Duodenal mucosa (tissue), 2 donors: ENCODE measurements around the gene RYR3.

Experiments used
- H3K27ac ChIP-seq: one replicate; pipeline ENCODE4 v1.7.0; 2013; ENCODE audit warnings: low read depth, low read length
- H3K27me3 ChIP-seq, 2 donors: one replicate each; pipeline ENCODE4 v1.7.0; 2013; ENCODE audit warnings: low read length in 2 of 2, control low read depth in 1 of 2; ENCODE audit not compliant: insufficient read depth in 2 of 2, control insufficient read depth in 1 of 2
- H3K36me3 ChIP-seq, 2 donors: one replicate each; pipeline ENCODE4 v1.7.0; 2013; ENCODE audit warnings: low read length in 2 of 2, control low read depth in 1 of 2; ENCODE audit not compliant: insufficient read depth in 2 of 2, control insufficient read depth in 1 of 2
- H3K4me1 ChIP-seq, 2 donors: one replicate each; pipeline ENCODE4 v1.7.0; 2013; ENCODE audit warnings: low read length in 2 of 2, control low read depth in 1 of 2; ENCODE audit not compliant: insufficient read depth in 2 of 2, control insufficient read depth in 1 of 2
- H3K4me3 ChIP-seq, 2 donors: one replicate each; pipeline ENCODE4 v1.7.0; 2013; ENCODE audit warnings: low read length in 2 of 2, low read depth in 1 of 2
- H3K9ac ChIP-seq, 2 donors: one replicate each; pipeline ENCODE4 v1.7.0; 2013; ENCODE audit warnings: low read length in 2 of 2, low read depth in 1 of 2
- H3K9me3 ChIP-seq, 2 donors: one replicate each; pipeline ENCODE4 v1.7.0; 2013; ENCODE audit warnings: low read length in 2 of 2, control low read depth in 1 of 2; ENCODE audit not compliant: control insufficient read depth in 1 of 2

The RYR3 gene

DNA sequence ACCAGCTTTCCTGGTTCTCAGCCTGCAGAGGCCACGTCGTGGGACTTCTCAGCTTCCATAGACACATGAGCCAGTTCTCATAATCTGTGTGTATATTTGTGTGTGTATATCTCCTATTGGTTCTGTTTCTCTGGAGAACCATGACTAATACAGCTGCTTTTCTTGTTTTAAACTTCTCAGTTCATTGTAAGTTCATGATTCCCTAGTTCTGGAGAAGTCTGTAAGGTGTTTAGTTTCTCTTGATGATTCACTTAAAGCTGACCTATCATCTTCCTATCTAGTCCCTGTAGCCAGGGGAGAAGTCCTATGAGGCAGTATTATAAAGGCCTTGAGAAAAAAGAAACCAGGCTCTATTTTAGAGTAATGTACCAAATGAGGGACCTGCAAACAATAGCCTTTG is 147.7 kb downstream of the RYR3 start:
- no peaks in the 10 kb centered on the region for H3K36me3 ChIP-seq
- no peaks in the 10 kb centered on the region for H3K9me3 ChIP-seq
- H3K27ac ChIP-seq, result no peak overlapping the region
- H3K4me3 ChIP-seq, result no peak overlapping the region
- no peak overlapping the region for H3K9ac ChIP-seq
- H3K27me3 ChIP-seq, result no peaks in the 10 kb centered on the region
- H3K4me1 ChIP-seq, result no peaks in the 10 kb centered on the region

DNA sequence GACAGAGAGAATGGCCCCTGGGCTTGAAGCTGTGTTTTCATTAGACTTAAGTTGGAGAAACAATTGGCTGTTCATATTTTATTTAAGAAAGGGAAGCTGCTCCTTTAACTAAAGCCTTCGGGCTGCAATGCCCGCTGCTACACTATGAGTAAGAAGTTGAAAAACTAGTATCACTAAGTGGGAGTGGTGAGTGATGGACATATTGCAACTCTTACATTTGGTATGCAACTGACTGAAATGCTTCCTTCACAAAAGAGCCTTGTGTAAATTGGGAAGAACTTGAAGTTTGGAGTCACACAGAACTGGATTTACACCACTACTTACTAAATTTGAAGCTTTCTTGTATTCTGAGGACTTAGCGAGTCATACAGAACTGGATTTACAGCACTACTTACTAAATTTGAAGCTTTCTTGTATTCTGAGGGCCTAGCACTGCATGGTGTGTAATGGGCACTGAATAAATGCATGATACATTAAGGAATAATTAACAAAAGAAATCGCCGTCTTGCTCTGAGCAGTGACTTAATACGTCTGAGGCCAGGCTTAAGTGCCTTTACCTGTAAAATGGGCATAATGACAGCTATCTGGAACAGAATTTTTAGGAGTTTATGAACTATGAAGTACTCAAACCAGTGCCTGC is 149.5 kb downstream of the RYR3 start:
- no peak overlapping the region for H3K27ac ChIP-seq
- H3K9me3 ChIP-seq, result no peaks in the 10 kb centered on the region
- no peaks in the 10 kb centered on the region for H3K36me3 ChIP-seq
- H3K9ac ChIP-seq, result no peak overlapping the region
- no peak overlapping the region for H3K4me3 ChIP-seq
- H3K4me1 ChIP-seq, result no peaks in the 10 kb centered on the region
- no peaks in the 10 kb centered on the region for H3K27me3 ChIP-seq

- no peaks in the 10 kb centered on the region for H3K4me1 ChIP-seq
These were observed 150.9 kb downstream of the RYR3 start for GRCh38 chr15:33461671-33462070.

GRCh38 chr15:33467146-33467815 is 156.5 kb downstream of the RYR3 start:
- H3K27me3 ChIP-seq, result no peaks in the 10 kb centered on the region
- H3K27ac ChIP-seq, result no peak overlapping the region
- no peak overlapping the region for H3K9ac ChIP-seq
- no peaks in the 10 kb centered on the region for H3K4me1 ChIP-seq
- H3K9me3 ChIP-seq, result no peaks in the 10 kb centered on the region
- no peak overlapping the region for H3K4me3 ChIP-seq
- H3K36me3 ChIP-seq, result no peaks in the 10 kb centered on the region

More at GRCh38 chr15:33461671-33462070, 150.9 kb downstream of the RYR3 start:
- no peak overlapping the region for H3K27ac ChIP-seq
- no peaks in the 10 kb centered on the region for H3K9me3 ChIP-seq
- H3K9ac ChIP-seq, result no peak overlapping the region
- H3K4me3 ChIP-seq, result no peak overlapping the region
- no peaks in the 10 kb centered on the region for H3K36me3 ChIP-seq
- no peaks in the 10 kb centered on the region for H3K27me3 ChIP-seq

- Histone ChIP-seq H3K9me3 (no peaks in the 10 kb centered on the region), H3K27me3 (no peaks in the 10 kb centered on the region), H3K4me3 (no peak overlapping the region), H3K9ac (no peak overlapping the region), H3K4me1 (no peaks in the 10 kb centered on the region), H3K36me3 (no peaks in the 10 kb centered on the region), H3K27ac (no peak overlapping the region)
These were observed 157.0 kb downstream of the RYR3 start for GRCh38 chr15:33467816-33468163.

GRCh38 chr15:33468740-33469139 is 158.0 kb downstream of the RYR3 start:
- Histone ChIP-seq H3K4me1 (no peaks in the 10 kb centered on the region), H3K27ac (no peak overlapping the region), H3K27me3 (no peaks in the 10 kb centered on the region), H3K4me3 (no peak overlapping the region), H3K9ac (no peak overlapping the region), H3K36me3 (no peaks in the 10 kb centered on the region), H3K9me3 (no peaks in the 10 kb centered on the region)

- no peaks in the 10 kb centered on the region for H3K36me3 ChIP-seq
- no peak overlapping the region for H3K9ac ChIP-seq
- H3K4me3 ChIP-seq, result no peak overlapping the region
- no peak overlapping the region for H3K27ac ChIP-seq
- H3K27me3 ChIP-seq, result no peaks in the 10 kb centered on the region
- no peaks in the 10 kb centered on the region for H3K9me3 ChIP-seq
- H3K4me1 ChIP-seq, result no peaks in the 10 kb centered on the region
These were observed 162.2 kb downstream of the RYR3 start for GRCh38 chr15:33473005-33473404.

- H3K27ac ChIP-seq, result no peak overlapping the region
- no peak overlapping the region for H3K9ac ChIP-seq
- no peaks in the 10 kb centered on the region for H3K4me1 ChIP-seq
- no peaks in the 10 kb centered on the region for H3K36me3 ChIP-seq
- no peaks in the 10 kb centered on the region for H3K9me3 ChIP-seq
- no peaks in the 10 kb centered on the region for H3K27me3 ChIP-seq
- H3K4me3 ChIP-seq, result no peak overlapping the region
These were observed 162.9 kb downstream of the RYR3 start for GRCh38 chr15:33473714-33474113.

- no peaks in the 10 kb centered on the region for H3K9me3 ChIP-seq
- H3K4me1 ChIP-seq, result no peaks in the 10 kb centered on the region
- H3K36me3 ChIP-seq, result no peaks in the 10 kb centered on the region
- no peak overlapping the region for H3K27ac ChIP-seq
- no peak overlapping the region for H3K9ac ChIP-seq
- H3K4me3 ChIP-seq, result no peak overlapping the region
- no peaks in the 10 kb centered on the region for H3K27me3 ChIP-seq
These were observed 165.3 kb downstream of the RYR3 start for GRCh38 chr15:33476076-33476475.

GRCh38 chr15:33476908-33477307 is 166.1 kb downstream of the RYR3 start:
- Histone ChIP-seq H3K4me3 (no peak overlapping the region), H3K9ac (no peak overlapping the region), H3K4me1 (no peaks in the 10 kb centered on the region), H3K27ac (no peak overlapping the region), H3K36me3 (no peaks in the 10 kb centered on the region), H3K9me3 (no peaks in the 10 kb centered on the region), H3K27me3 (no peaks in the 10 kb centered on the region)
